GM18498 (cell line): Measurements from ENCODE around the gene TRIP4.
"Not testable (repeated sequence)": the region's sequence is repeated elsewhere in the genome, so short reads cannot be mapped to it uniquely, and the experiment has no call there.

Experiments used
- ATAC-seq: cut with Tn5 transposase; IDR thresholded peaks from one replicate; pipeline ENCODE4 v1.9.1; 2021; ENCODE audit warnings: mild to moderate bottlenecking, moderate library complexity; ENCODE audit not compliant: unreplicated experiment

TRIP4 gene

GRCh38 chr15:64387562-64388168 lies at the start of gene TRIP4:
TSS of gene TRIP4 (plus strand) at chr15:64387836. CDS start at chr15:64387864, 28 bp downstream.
- peak; percentile 97 for ATAC-seq

- no peak for ATAC-seq
Observed at GRCh38 chr15:64340355-64340754, 47.3 kb upstream of the TRIP4 start.

GRCh38 chr15:64341961-64342360 lies 45.7 kb upstream of the TRIP4 start:
- ATAC-seq, result no peak

- ATAC-seq, result no peak
Observed at GRCh38 chr15:64343222-64343621, 44.4 kb upstream of the TRIP4 start.

GRCh38 chr15:64343841-64344240 lies 43.8 kb upstream of the TRIP4 start:
- ATAC-seq, result no peak

- no peak for ATAC-seq
Observed at GRCh38 chr15:64344651-64345294, 42.9 kb upstream of the TRIP4 start.

- not testable (repeated sequence) for ATAC-seq
Observed at GRCh38 chr15:64346242-64346641, 41.4 kb upstream of the TRIP4 start.

GRCh38 chr15:64348455-64348854 lies 39.2 kb upstream of the TRIP4 start:
- no peak for ATAC-seq

- ATAC-seq, result no peak
Observed at GRCh38 chr15:64349375-64349774, 38.3 kb upstream of the TRIP4 start.

GRCh38 chr15:64351265-64351664 lies 36.4 kb upstream of the TRIP4 start:
- no peak for ATAC-seq

- ATAC-seq, result no peak
Observed at GRCh38 chr15:64354688-64355344, 32.8 kb upstream of the TRIP4 start.

GRCh38 chr15:64355348-64355943 lies 32.2 kb upstream of the TRIP4 start:
- ATAC-seq, result peak; percentile 20

- ATAC-seq, result peak; percentile 97
Observed at GRCh38 chr15:64355944-64356709, 31.5 kb upstream of the TRIP4 start, which contains the start of gene CSNK1G1. TSS of gene CSNK1G1 (minus strand) at chr15:64356173. CDS start at chr15:64300499, 55,674 bp downstream.

GRCh38 chr15:64356710-64357040 lies 31.0 kb upstream of the TRIP4 start:
- no peak for ATAC-seq

GRCh38 chr15:64361259-64361658 lies 26.4 kb upstream of the TRIP4 start:
- no peak for ATAC-seq

GRCh38 chr15:64369078-64369607 lies 18.5 kb upstream of the TRIP4 start:
- ATAC-seq, result no peak

GRCh38 chr15:64371383-64371782 lies 16.3 kb upstream of the TRIP4 start:
- ATAC-seq, result not testable (repeated sequence)

GRCh38 chr15:64373360-64373759 lies 14.3 kb upstream of the TRIP4 start:
- ATAC-seq, result no peak

GRCh38 chr15:64379216-64379960 lies 8.2 kb upstream of the TRIP4 start:
- ATAC-seq, result no peak
